Activated CD8-positive, alpha-beta memory T cell treated with anti-CD3 and anti-CD28 coated beads, Interleukin-2, amount 50 U/mL, for 24 hours (primary cell): Measurements from ENCODE around the gene TRIM26.

Experiments used
- DNase-seq: peaks from one replicate; pipeline ENCODE4 v3.0.0-alpha.2; 2020; ENCODE audit errors: extremely low read depth

Gene TRIM26

DNA sequence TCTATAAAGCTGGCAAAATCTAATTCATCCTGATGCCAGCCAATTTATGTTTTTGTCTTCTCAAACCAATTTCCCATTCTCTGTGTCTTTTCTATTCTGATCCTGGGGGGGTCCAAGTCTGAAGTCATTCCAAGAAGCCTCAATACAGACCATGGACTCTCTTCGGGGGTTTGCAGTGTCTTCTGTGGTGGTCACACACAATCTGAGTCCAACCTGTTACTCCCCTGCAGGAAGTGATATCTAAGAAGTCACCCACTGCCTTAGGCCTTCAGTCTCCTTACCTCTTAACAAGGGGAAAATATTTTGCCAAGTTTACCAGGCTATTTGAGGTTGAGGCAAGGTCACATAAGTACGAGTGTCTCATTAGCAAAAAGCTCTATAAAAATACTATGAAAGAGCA is 1.9 kb downstream of the TRIM26 start:
- DNase-seq = no peak

DNA sequence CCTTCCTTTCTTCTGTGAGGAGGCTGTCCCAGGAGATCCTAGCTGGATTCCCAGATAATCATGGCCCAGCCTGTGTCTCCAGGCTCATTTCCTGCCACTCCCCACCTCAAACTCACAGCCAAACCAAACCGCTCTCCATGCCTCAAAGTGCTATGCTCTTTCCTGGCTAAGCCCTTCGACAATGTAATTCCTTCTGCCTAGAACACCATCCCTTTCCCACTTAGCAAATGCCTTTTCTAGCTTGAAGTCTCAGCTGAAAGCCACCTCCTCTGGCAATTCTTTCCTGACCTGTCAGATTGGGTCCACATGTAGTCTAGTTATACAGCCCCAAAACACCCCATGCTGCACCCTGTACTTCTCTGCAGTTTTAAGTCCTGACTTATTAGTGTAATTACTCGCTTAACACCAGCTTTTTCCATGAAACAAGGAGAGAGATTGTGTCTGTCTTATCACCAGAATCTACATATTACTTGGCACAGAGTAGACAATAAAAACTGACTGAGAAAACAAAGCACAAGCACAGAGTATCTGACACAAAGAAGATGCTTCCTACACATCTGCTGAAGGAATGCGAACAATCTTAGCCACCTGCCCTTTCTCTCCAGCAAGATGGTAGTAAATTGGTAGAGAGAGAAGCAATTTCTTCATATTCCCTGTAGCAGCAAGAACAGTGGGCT is 5.4 kb downstream of the TRIM26 start:
- no peak for DNase-seq

- no peak for DNase-seq
Measured at GRCh38 chr6:30206799-30207618, 6.2 kb downstream of the TRIM26 start.

DNA sequence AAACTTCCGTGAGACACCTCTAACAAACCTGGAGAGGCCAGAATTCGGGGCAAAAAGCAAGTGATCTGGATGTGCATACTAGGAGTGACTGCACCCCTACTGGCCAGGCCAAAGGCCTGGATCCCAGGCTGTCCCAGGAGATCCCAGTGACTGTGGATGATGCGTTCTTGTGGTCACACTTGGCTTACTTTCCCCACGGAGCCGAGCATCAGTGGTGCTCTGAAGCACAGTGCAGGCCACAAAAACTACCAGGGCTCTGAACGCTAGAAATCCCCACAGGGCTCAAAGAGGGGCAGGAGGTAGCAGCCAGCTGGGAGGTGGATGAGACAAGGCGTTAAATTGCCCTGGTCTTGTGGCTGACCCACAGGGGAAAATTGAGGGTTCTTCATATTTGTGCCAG is 7.1 kb downstream of the TRIM26 start:
- no peak for DNase-seq

GRCh38 chr6:30204116-30204515 is 9.1 kb downstream of the TRIM26 start:
- no peak for DNase-seq

GRCh38 chr6:30202366-30202765 is 10.8 kb downstream of the TRIM26 start:
- DNase-seq = no peak

DNA sequence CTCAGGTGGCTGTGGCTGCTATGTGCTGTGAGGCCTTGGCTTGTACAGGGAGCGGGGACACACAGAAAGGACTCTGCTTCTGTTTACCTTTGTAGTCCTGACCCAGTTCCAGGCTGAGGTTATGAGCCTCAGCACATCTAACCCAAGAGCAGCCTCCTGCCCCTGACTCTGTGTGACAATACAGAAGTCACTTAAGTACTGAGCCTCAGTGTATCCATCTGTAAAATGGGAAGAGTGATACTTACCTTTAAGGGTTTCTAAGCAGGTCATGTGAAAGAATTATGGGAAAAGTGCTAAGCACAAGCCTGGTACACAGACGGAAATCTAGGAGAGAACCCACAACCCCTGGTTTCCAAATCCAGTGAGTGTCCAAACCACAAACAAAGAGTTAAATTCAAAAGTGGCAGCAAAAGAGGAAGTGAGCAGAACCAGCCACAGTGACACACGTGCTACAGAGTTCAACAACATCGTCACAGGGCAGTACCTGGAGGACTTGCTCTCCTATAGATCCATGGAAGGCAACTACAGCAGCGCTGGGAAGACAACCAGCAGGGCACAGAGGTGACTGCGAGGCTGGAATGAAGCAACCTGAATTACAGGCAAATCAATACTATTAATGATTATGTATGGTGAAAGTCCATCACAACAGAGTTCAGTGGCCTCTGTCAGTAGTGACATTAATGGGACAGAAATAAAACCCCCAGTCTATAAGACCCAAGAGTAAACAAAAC is 12.5 kb downstream of the TRIM26 start:
- DNase-seq = no peak

GRCh38 chr6:30198166-30199084 is 14.8 kb downstream of the TRIM26 start:
- no peak for DNase-seq

DNA sequence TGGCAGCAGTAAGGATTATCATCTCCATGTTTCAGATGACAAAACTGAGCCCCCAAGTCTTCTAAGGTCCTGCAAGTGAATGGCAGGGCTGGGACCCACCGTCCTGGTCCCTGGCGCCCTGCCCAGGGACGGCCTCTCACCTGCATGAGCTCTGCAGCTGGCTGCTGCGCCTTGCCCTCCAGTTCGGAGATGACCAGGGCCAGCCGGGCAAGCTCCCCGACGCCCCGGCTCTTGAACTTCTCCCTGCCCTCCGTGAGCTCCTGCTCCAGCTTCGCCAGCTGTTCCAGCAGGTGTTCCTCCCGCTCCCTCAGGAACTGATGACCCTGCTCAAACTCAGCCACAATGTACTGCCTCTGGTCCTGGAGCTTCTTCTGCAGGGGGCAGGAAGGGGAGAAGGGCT is 16.8 kb downstream of the TRIM26 start:
- DNase-seq = no peak

GRCh38 chr6:30195951-30196350 is 17.3 kb downstream of the TRIM26 start:
- DNase-seq = no peak

DNA sequence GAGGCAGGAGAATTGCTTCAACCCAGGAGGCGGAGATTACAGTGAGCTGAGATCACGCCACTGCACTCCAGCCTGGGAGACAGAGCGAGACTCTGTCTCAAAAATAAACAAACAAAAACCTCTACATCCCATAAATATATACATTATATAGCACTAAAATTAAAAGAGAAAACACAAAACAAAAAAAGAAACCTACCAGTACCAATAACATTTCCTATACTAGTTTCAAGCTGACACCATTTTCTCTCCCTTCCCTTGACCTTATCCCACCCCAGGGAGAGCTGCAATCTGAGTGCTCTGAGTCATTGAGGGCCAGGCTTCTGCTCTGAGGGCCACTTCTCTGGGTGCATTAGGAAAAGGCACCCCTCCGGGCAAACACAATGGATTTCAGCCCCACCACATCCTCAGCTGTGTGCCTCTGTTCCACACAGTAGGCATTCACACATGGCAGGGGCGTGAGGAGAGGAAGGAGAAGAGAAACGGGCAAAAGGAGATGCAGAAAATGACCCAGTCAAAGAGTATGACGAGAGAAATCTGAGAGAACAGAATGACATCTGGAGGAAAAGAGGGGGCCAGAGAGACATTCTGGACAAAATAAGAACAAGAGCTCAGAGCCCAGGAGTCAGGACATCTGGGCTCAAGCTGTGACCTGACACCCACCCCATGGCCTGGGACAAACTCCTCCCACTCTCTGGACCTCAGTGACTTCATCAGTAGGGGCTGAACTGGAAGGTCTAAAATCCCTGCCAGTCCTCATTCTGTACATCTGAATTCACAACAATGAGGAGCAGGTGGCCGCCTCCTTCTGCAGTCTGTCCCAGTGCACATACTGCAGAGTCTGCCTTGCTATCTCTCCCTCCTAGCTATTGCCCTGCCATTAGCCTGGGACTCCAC is 18.2 kb downstream of the TRIM26 start:
- DNase-seq = no peak

- no peak for DNase-seq
Measured at GRCh38 chr6:30192076-30192475, 21.1 kb downstream of the TRIM26 start.

- DNase-seq = no peak
Measured at GRCh38 chr6:30188541-30188940, 24.7 kb downstream of the TRIM26 start.

- no peak for DNase-seq
Measured at GRCh38 chr6:30185846-30186484, 27.2 kb downstream of the TRIM26 start.

- no peak for DNase-seq
Measured at GRCh38 chr6:30184417-30185031, 28.7 kb downstream of the TRIM26 start.

DNA sequence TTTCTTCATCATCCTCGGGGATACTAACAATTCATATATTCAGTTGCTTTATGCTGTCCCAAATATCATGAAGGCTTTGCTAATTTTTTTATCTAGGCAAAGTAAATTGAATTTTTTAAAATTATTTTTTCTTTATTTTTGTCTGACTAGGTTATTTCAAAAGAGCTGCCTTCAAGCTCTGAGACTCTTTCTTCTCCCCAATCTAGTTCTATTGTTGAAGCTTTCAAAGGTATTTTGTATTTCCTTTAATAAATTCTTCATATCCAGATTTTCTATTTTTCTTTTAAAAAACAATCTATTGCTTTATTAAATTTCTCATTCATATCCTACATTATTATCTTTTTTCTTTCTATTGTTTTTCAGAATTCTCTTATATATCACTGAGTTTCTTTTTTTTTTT is 33.1 kb downstream of the TRIM26 start:
- DNase-seq = no peak

DNA sequence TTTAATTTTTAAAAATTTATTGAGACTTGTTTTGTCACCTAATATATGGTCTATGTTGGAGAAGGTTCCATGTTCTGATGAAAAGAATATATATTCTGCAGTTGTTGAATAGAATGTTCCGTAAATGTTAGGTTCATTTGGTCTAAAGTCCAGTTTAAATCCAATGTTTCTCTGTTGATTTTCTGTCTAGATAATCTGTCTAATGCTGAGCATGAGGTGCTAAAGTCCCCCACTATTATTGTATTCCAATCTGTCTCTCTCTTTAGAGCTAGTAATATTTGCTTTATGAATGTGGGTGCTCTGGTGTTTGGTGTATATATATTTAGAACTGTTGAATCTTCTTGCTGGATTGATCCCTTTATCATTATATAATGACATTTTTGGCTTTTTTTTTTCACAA is 34.4 kb downstream of the TRIM26 start:
- DNase-seq = no peak

- no peak for DNase-seq
Measured at GRCh38 chr6:30175765-30176164, 37.4 kb downstream of the TRIM26 start.

GRCh38 chr6:30172681-30173080 is 40.5 kb downstream of the TRIM26 start:
- DNase-seq = no peak
